ENCODE measurements around the gene EFNA4. TPM values are rescaled to one million over a fixed set of nuclear protein-coding genes. Genes with fewer than 3 reads are reported as not detected.
A peak's percentile ranks its signal among the peaks of the same experiment; 100 is the strongest.

The EFNA4 gene
- total RNA-seq, 1 experiment from 2014 or later = 22.7 TPM

DNA sequence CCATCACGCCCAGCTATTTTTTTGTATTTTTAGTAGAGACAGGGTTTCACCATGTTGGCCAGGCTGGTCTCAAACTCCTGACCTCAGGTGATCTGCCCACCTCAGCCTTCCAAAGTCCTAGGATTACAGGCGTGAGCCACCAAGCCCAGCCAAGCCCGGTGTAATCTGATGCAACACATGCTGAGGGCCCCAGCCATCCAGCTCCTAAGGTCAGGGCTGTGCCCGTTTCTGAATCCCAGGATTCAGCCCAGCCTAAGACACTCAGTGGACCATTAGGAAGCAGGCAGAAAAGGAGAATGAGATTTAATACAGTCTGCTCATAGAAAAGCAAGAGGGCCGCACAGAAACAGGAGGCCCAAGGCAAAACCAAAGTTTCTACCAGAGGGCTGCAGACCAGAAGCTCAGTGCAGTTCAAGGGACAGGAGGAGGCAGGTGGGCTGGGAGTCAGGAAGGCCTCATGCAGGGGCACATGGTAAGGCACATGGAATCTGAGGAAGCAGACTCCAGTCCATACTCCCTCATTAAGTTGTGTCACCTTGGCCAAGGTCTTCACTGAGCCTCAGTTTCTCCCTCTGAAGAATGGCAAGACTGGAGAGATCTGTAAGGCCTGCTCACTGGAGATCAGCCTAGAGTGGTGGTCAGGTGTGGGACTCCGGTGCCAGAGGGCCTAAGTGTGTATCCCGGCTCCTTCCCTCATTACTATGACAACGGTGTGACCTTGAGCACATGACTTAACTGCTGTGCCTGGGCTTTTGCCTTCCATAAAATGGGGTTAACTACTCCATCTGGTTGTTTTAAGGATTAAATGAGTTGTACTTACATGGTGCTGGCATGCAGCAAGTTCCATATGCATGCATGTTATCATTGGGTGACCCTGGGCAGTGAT is 14.8 kb upstream of the EFNA4 start:
- ATAC-seq (no peak), DNase-seq (ENCODE audit: low spot score) (no peak)
- H3K27me3 Mint-ChIP-seq (ENCODE audit: low read depth) = peaks cover 20% of the 10 kb centered on the region
- no peak overlapping the region for H3K27ac Mint-ChIP-seq
- TF ChIP-seq ESRRA (CRISPR knock-in tag; IDR thresholded peaks at IDR 0.05; ENCODE audit: borderline replicate concordance) (0 out of 2 replicates have a peak, but pooled peaks have one; percentile 19), GABPB1 (CRISPR knock-in tag; IDR thresholded peaks at IDR 0.05) (peak; percentile 97), ZSCAN18 (CRISPR knock-in tag; IDR thresholded peaks at IDR 0.05) (no peak), TEAD1 (CRISPR knock-in tag; IDR thresholded peaks at IDR 0.05) (no peak)
- TF ChIP-seq, protein P1, sequence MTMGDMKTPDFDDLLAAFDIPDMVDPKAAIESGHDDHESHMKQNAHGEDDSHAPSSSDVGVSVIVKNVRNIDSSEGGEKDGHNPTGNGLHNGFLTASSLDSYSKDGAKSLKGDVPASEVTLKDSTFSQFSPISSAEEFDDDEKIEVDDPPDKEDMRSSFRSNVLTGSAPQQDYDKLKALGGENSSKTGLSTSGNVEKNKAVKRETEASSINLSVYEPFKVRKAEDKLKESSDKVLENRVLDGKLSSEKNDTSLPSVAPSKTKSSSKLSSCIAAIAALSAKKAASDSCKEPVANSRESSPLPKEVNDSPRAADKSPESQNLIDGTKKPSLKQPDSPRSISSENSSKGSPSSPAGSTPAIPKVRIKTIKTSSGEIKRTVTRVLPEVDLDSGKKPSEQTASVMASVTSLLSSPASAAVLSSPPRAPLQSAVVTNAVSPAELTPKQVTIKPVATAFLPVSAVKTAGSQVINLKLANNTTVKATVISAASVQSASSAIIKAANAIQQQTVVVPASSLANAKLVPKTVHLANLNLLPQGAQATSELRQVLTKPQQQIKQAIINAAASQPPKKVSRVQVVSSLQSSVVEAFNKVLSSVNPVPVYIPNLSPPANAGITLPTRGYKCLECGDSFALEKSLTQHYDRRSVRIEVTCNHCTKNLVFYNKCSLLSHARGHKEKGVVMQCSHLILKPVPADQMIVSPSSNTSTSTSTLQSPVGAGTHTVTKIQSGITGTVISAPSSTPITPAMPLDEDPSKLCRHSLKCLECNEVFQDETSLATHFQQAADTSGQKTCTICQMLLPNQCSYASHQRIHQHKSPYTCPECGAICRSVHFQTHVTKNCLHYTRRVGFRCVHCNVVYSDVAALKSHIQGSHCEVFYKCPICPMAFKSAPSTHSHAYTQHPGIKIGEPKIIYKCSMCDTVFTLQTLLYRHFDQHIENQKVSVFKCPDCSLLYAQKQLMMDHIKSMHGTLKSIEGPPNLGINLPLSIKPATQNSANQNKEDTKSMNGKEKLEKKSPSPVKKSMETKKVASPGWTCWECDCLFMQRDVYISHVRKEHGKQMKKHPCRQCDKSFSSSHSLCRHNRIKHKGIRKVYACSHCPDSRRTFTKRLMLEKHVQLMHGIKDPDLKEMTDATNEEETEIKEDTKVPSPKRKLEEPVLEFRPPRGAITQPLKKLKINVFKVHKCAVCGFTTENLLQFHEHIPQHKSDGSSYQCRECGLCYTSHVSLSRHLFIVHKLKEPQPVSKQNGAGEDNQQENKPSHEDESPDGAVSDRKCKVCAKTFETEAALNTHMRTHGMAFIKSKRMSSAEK (CRISPR knock-in tag; IDR thresholded peaks at IDR 0.05; ENCODE audit: borderline replicate concordance) = no peak
- H3K4me1 Mint-ChIP-seq = peaks cover 44% of the 10 kb centered on the region
- POLR2A ChIA-PET = no interaction called here
- no peak overlapping the region for H3K4me3 Mint-ChIP-seq
- H3K9me3 Mint-ChIP-seq = no peaks in the 10 kb centered on the region
- CTCF ChIA-PET = interaction anchor here (1.0 to 9.3 kb wide), 11 partner anchors 12 to 170 kb away, joined by 3 to 176 read pairs (median 6); partner anchors contain the start of genes EFNA3 and EFNA4
- no peaks in the 10 kb centered on the region for H3K36me3 Mint-ChIP-seq

DNA sequence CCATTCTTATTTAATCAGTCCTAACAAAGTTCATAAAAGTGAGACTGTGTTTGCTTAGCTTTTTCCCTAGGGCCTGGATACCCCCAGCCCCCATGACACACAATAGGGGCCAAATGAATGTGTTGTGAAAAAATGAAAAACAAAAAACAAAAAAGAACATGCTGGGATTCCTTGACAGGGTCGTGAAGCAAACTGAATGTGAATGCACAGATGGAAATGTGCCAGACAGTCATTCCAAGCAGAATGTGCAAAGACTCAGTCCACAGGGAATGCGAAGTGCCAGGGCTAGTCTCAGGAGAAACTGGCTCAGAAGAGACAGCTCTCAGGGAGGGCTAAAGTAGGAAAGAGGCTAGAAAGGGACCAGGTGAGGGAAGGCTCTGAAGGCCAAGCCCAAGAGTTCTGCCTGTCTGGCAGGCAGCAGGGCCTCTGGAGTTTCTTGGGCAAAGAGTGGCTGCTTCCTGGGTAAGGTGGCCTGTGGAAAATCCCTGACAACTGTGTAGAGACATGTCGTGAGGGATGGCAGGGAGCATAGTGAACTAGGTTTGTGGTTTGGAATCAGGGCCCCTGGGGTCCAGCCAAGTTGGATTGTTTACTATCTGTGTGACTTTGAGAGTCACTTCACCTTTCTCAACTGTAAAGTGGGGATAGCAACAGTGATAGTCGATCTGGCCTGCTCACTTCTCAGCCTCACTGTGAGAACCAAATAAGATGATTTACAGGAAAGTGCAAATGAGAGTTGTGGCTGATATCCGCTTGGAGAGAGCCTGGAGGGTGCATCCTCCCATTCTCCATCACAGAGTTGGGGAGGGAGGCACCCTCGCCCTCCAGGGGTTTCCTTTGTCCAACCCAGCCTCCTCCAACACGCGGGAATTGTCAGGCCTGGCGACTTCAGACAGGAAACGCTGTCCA is 13.6 kb upstream of the EFNA4 start:
- POLR2A ChIA-PET = interaction anchor here (0.6 kb wide), 1 partner anchor 16 kb away, joined by 4 read pairs; no protein-coding TSS in a partner anchor
- Mint-ChIP-seq H3K9me3 (no peaks in the 10 kb centered on the region), H3K27me3 (ENCODE audit: low read depth) (peaks cover 20% of the 10 kb centered on the region), H3K4me3 (peak overlapping the region; percentile 82), H3K27ac (peak overlapping the region; percentile 72; the same call in 1 of the 2 replicates), H3K36me3 (no peaks in the 10 kb centered on the region), H3K4me1 (peaks cover 36% of the 10 kb centered on the region)
- ATAC-seq = no peak
- TF ChIP-seq ZNF512 (CRISPR knock-in tag; IDR thresholded peaks at IDR 0.05; ENCODE audit: borderline replicate concordance) (0 out of 2 replicates have a peak, but pooled peaks have one; percentile 44), ZBTB43 (CRISPR knock-in tag; IDR thresholded peaks at IDR 0.05) (no peak)
- TF ChIP-seq, protein P2, sequence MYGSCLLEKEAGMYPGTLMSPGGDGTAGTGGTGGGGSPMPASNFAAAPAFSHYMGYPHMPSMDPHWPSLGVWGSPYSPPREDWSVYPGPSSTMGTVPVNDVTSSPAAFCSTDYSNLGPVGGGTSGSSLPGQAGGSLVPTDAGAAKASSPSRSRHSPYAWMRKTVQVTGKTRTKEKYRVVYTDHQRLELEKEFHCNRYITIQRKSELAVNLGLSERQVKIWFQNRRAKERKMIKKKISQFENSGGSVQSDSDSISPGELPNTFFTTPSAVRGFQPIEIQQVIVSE (CRISPR knock-in tag; IDR thresholded peaks at IDR 0.05; ENCODE audit: borderline replicate concordance) = no peak
- CTCF ChIA-PET = interaction anchor here (0.6 to 9.4 kb wide), 31 partner anchors 7 to 503 kb away, joined by 3 to 176 read pairs (median 6); partner anchors contain the start of genes EFNA3, EFNA4, LENEP and PBXIP1
- DNase-seq (ENCODE audit: low spot score) = no peak

Measured in WTC11 (cell line).